SW480 (cell line): Measurements from ENCODE around the gene NME3.
"Not testable (repeated sequence)": the region's sequence is repeated elsewhere in the genome, so short reads cannot be mapped to it uniquely, and the experiment has no call there.

Experiments
- DNase-seq: peaks from one replicate; pipeline ENCODE4 v3.0.0-alpha.2; 2016; ENCODE audit warnings: low spot score

NME3 gene

DNA sequence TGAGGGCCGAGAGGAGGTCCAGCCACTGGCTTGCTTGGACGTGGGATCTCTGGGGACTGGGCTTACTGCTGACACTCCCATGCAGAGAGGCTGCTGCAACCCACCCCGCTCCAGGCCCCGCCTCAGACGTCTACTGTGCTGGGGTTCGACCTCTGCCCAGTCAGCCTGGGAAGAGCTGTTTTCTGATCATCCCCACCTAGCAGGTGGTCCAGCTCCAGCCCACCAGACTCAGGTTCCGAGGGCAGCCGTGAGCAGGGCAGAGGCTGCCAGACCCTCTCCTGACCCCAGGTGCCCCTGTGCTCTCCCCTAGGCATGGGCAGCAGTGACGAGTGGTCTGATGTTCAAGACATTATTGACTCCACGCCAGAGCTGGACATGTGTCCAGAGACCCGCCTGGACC lies 23.4 kb downstream of the NME3 start:
- no peak for DNase-seq

- peak; percentile 26 for DNase-seq
Measured at GRCh38 chr16:1746693-1747195, 24.6 kb downstream of the NME3 start.

GRCh38 chr16:1745900-1746692 lies 25.2 kb downstream of the NME3 start:
- peak; percentile 83 for DNase-seq

GRCh38 chr16:1745181-1745899 lies 26.0 kb downstream of the NME3 start:
- peak; percentile 68 for DNase-seq

GRCh38 chr16:1744338-1744840 lies 27.0 kb downstream of the NME3 start:
- no peak for DNase-seq

DNA sequence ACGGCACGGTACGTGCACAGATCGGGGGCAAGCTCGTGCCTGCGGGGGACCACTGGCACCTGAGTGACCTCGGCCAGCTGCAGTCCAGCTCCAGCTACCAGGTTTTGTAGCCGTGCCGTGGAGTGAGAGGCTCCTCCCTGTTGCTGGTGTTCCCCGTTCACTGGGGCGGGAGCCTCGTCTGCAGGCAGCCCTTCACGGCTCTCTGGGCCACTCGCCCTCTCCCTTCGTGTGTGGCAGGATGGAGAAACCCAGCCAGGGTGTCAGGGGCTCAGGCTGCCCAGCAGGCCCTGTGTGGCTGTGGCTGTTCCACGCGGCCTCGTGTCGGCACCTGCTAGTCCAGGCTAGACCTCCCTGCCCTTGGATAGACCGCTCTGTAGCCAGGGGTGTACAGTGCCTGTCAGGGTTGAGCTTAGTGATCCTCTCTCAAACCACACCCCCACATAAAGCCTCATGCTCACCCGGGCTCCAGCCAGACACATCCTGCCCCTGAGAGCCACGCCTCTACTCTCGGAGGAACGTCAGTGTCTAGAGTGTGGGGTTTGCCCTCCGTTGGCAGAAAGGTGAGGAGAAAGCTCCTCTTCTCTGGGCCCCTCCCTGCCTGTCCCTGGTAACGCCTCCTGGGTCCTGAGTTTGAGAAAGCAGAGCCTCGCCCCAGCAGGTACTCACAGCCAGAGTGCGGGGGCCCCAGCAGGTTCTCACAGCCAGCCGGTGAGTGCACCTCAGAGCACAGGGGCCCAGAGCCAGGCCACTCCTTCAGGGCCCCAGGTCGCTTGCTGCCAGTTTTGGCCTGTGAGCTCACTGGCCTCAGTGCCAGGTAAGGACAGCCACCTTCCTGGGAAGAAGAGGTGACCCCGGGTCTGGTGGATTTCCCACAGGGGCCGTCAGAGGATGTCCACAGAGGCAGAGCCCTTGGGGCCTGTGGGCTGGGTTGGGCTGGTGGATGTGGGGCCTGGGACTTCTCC lies 27.7 kb downstream of the NME3 start:
- no peak for DNase-seq

DNA sequence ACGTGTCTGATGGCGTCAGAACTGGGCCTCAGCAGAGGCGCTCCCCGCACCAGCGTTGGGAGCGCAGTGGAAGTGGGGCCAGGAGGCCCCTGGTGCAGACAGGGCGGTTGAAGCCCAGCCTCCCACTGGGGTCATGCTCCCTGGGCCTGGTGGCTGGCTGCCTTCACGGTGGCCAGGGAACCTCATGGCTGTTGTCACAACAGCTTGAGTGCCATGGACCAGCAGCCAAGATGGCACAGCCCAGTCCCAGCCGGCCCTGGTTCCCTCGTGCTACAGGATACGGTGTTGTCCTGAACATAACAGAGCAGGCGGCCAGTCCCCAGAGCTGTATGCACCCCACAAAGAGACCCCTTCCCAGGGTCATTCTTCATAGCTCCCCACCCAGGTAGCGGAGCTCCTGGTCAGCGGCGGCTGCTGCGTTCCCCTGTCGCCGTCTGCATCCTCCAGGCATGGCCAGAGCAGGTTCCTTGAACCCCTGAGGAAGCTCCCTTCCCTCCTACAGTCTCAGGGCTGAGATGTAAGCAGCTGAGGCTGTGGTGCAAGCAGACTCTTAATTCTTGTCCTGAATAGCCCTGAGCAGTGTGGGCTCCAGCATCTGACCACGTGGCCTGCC lies 29.7 kb downstream of the NME3 start:
- no peak for DNase-seq

GRCh38 chr16:1740781-1741490 lies 30.4 kb downstream of the NME3 start:
- DNase-seq: no peak

DNA sequence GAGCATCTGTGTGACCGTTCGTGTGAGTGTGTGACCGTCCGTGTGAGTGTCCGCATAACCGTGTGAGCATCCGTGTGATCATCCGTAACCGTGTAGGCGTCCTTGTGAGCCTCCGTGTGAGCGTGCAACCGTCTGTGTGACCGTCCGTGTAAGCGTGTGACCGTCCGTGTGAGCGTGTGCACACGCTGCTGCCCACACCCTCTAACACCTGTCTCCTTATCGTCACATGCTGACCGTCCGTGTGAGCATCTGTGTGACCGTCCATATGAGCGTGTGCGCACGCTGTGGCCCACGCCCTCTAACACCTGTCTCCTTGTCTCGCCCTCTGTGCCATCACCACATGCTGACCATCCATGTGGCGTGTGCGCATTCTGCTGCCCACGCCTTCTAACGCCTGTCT lies 31.1 kb downstream of the NME3 start:
- DNase-seq: no peak

GRCh38 chr16:1734816-1735215 lies 36.5 kb downstream of the NME3 start:
- DNase-seq: no peak

DNA sequence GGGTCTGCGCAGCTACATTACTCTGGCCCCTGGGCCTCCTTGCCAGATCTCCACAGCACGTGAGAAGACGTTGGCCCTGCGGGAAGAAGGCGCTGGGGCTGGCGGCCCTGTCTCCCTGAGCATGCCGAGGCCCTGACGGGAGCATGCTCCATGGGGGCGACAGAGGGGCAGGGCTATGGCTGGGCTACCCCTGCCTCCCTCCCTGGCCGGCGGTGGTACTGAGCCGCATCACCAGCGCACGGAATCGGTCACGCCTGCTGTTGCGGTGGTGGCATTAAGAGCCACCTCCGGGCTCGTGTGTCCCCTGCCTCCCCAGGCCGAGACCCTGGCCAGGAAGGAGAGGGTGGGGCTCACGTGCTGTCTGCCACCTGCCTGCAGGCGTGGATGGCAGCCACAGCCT lies 37.2 kb downstream of the NME3 start:
- DNase-seq: no peak

DNA sequence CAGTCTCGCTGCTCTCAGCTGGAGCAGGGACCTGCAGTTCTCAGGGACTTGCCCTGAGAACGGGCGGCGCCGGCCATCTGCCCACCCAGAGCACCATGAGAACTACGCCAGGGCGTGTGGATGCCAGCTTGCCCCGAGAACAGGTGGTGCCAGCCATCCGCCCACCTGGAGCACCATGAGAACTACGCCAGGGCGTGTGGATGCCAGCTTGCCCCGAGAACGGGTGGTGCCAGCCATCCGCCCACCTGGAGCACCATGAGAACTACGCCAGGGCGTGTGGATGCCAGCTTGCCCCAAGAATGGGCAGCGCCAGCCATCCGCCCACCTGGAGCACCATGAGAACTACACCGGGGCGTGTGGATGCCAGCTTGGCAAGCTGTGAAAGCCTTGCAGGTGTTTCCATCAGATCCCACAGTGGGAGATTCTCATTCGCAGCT lies 38.8 kb downstream of the NME3 start:
- not testable (repeated sequence) for DNase-seq

GRCh38 chr16:1732071-1732470 lies 39.3 kb downstream of the NME3 start:
- DNase-seq: no peak

GRCh38 chr16:1731603-1732002 lies 39.7 kb downstream of the NME3 start:
- no peak for DNase-seq

DNA sequence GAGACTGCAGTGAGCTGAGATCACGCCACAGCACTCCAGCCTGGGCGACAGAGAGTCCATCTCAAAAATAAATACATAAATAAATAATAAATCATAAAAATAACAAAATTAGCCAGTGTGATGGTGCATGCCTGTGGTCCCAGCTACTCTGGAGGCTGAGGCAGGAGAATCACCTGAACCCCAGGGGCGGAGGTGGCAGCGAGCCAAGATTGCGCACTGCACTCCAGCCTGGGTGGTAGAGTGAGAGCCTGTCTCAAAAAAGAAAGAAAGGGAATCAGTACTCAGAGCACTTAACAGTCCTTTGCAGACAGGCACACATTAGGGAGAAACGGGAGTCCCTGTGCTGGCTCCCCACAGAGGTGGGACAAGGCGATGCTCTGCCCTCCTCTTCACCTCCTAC lies 40.3 kb downstream of the NME3 start:
- no peak for DNase-seq

GRCh38 chr16:1729445-1729844 lies 41.9 kb downstream of the NME3 start:
- no peak for DNase-seq

DNA sequence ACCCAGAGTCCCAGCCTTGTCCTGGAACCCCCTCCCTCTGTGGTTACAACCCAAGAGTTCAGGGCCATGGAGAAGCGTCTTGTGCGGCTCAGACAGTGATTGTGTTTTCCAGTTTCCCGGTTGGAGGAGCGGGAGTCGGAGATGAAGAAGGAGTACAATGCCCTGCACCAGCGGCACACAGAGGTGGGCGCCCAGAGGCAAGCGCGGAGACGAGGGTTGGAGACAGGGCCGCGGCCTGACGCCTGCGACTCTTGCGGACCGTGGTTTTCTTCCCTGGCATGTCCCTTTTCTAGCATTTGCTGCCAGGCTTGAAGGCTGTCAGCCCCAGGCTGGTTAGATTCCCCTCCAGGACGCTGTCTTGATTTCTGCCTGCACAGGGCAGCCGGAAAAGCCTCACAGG lies 42.3 kb downstream of the NME3 start:
- no peak for DNase-seq

DNA sequence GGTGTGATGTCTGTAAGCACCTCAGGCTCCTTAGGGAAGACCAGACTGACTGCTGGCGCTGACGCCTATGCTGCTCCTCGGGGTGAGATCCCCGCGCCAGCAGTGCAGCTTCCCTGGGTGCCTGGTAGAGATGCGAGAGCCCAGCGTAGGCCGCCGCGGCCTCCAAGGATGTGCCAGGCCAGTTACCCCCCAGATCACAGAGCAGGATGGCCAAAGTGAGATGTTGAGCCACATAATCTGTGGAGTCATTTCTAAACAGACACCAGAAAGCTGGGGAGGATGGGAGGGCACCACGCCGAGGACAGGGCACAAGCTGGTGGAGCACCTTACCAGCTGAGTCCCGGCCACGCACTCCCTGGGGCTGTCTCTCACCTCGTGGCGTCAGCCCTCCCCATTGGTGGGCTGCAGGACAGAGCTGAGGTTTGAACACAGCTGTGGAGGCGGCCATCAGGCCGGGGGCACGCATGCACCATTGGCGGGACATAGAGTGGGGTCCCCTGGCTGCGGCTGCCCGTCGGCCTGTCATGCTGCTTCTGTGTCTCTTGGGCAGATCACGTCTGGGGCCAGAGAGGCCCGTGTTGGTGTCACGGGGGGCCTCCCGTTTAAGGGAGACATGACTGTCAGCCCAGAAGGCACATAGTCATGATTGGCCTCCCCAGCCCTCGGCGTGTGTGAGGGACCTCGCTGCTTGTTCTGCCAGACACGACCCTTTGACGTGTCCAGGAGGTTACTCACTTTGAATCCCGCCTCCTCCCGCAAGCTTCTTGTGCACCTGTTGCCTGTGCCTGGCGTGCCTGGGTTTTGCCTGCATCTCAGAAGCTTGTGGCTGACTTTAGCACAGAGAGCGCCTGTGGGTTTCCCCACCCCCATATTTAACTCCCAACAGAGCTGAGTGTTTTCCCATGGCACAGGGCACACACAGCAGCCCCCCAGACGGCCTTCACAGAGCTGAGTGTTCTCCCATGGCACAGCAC lies 43.4 kb downstream of the NME3 start:
- DNase-seq: no peak

GRCh38 chr16:1726661-1727502 lies 44.5 kb downstream of the NME3 start:
- DNase-seq: no peak
